T follicular helper cell (primary cell): ENCODE data around the gene LAMC1.

Experiments used
- DNase-seq: peaks from one replicate; pipeline ENCODE4 v3.0.0-alpha.2; 2020; ENCODE audit warnings: low read depth

The LAMC1 gene

DNA sequence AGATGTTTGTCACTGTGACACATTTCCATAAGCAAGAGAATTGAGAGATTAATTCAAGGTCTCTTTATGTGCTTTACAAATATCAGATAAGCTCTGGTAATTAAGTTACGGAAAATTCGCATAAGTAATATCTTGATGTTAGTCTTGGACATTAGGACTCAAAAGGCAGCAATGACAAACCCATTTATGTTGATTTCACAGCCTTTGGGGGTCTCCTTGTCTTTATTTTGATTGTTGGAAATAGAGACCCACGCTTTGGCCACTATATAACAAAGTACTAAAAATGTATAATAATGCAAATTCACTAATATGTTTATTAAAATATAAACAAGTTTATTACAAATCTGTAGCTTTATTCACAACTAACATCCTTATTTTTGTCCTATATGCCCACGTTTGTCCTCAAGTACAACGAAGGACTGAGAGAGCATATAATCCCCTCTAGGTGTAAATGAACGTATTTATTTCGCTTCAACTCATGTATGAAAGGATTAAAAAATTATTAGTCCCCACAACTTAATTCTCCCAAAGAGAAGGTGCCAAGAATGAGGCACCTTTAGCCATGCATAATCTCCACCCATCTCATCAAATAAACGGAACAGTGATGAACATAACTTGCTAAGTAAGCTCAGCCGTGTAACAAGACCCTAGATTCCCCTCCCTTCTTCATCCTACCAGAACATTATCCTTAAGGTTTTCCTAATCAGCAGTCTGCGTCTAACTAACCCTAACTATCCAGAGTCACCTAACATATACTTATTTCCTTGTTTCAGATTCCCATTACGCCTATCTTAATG, 1.6 kb upstream of the LAMC1 start:
- DNase-seq, result no peak

- DNase-seq, result no peak
Measured at GRCh38 chr1:183022202-183023145, 746 bp upstream of the LAMC1 start.

GRCh38 chr1:183023601-183024316, 539 bp downstream of the LAMC1 start:
- no peak for DNase-seq

GRCh38 chr1:183024317-183025009, 1.2 kb downstream of the LAMC1 start:
- no peak for DNase-seq

DNA sequence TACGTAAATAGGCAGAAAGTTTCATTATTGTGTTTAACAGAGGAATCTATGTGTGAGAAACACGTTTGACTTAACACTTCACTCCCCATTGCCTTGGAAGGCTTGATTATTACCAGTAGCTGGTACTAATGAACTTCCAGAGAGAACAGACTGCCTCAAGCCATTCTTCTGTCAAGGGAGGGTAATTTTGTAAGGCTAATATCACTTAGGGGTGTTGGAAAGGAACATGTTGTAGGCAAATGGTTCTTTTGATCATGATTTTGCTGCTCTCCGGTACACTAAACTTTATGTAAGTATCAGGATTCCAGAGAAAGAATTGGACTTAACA, 1.8 kb downstream of the LAMC1 start:
- DNase-seq, result no peak

- DNase-seq, result no peak
Measured at GRCh38 chr1:183025782-183026774, 2.9 kb downstream of the LAMC1 start.

- no peak for DNase-seq
Measured at GRCh38 chr1:183027031-183027430, 3.8 kb downstream of the LAMC1 start.

- no peak for DNase-seq
Measured at GRCh38 chr1:183027791-183028190, 4.6 kb downstream of the LAMC1 start.

- DNase-seq, result no peak
Measured at GRCh38 chr1:183029591-183030000, 6.4 kb downstream of the LAMC1 start.

DNA sequence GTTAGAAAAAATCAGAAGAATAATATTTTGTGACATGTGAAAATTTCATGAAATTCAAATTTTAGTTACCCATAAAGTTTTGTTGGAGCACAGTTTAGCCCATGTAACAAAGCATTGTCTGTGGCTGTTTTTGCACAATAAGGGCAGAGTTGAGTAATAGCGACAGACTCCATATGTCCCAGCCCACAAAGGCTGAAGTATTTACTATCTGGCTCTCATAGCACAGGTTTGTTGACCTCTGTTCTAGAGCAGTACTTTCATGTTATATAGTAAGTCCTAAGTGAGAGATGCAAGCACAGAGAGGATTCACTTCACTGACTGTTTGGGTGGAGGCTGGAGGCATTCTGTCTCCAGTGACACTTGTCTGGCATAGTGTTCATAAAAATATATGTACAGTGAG, 6.8 kb downstream of the LAMC1 start:
- no peak for DNase-seq

DNA sequence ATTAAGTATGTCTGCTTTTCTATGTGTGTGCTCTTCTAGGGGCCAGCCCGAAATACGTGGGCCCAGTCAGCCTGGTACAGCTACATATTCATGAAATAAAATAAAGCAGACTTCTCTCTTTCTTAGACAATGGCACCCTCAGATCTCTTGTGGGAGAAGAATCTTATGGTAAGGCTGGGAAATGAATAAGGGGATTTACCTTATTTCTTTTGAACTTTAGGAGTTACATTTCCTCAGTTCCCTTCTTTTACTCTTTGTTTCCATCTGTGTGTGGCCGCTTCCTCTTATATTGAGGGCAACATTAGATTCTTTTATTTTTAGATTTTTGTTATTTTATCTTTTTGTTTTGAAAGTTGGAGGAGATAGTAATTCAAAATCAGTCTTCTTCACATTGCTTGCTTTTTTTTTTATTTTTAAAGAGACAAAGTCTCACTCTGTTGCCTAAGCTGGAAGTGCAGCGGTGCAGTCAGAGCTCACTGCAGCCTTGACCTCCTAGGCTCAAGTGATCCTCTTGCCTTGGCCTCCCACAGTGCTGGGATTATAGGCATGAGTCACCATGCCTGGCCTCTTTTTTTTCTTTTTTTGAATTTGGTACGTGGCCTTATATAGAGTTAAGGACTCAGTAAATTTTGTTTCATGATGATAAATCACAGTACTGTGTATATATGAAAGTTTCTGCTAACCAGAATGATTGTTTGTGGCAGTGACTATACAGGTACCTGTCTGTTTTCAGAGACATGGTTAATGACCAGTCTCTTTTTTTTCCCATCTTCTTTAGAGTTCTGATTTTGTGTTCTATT, 9.1 kb downstream of the LAMC1 start:
- DNase-seq, result no peak

DNA sequence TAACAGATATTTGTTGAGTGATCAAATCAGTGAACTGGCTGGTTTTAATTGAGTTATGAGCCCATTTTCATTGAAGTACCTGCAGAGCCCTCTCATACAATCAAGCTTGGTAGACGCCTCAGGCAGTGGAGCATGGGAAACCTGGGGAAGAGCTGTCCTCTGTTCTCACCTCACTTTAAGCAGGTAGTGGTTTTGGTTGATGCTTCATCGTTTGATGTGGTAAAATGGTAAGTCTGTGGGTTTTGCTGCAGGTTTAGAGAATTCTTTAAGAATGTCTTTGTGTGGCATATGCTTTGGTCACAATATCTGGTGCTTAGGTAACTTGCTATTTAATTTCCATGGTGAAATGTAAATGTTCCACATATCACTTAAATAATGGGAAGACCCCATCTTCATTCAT, 10.0 kb downstream of the LAMC1 start:
- DNase-seq, result no peak

DNA sequence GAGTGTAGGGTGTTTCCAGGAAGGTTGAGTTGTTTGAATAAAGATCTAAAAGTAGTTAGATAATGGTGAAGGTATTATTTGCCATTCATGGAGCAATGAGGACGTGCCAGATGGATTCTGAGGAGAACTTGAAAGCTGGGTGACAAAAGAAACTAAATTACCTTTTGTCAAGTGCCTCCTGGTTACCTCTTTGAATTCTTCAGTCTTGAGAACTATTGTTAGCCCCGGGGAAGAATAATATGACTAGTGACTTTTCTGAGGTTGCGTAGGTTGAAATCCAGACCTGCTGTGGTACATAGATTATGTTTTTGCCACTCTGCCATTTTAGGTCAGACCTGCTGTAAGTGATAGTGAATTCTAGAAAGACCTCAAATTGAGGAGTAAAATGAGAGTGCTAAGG, 11.5 kb downstream of the LAMC1 start:
- no peak for DNase-seq

DNA sequence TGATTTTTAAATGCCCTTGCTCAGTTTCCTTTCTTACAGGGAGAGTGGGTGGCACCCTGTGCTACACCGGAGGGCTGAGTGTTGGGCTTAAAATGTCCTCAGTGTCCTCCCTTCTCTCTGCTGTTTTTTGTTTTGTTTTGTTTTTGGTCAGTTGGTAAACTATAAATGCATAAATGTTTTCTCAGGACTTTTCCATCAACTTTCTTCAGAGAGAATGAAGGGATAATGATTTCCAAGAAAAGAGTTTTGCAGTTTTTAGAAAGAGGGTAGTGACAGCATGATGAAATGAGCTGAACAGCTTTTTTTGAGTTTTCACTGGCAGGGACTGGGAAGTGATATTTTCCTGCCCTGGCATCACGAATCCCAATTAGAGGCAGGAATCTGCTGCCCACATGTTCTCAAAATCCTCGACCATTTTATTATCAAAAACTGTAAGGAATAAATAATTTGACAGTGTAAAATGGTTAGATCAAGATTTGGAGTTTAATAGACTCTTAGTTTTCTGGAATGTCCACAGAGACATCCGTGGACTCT, 15.2 kb downstream of the LAMC1 start:
- DNase-seq, result no peak

GRCh38 chr1:183038913-183039312, 15.7 kb downstream of the LAMC1 start:
- no peak for DNase-seq

DNA sequence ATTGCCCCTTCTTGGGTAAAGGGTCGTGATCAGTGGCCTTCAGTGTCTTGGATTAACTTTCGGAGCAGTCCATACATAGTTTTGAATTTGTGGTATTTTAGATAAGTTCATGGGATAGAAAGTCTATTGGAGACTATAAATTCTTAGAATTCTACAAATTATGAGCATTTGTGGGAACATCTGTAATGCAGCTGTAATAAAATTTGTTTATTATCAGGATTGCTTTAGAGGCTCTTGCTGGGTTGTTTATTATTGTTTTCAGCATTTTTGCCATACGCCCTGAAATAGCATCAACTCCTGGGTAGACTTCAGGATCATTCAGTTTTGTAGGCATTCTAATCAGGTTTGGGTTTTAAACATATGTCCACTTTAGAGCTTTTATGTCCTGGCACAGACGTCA, 16.1 kb downstream of the LAMC1 start:
- DNase-seq, result no peak

- DNase-seq, result no peak
Measured at GRCh38 chr1:183039985-183040447, 16.8 kb downstream of the LAMC1 start.

GRCh38 chr1:183040547-183040971, 17.3 kb downstream of the LAMC1 start:
- DNase-seq, result no peak

- no peak for DNase-seq
Measured at GRCh38 chr1:183043254-183043653, 20.0 kb downstream of the LAMC1 start.
